Heart left ventricle (tissue), 13 donors: ENCODE data around the gene KRT31.

Source experiments
- CTCF ChIP-seq, 12 donors: fragments of 200-600 bp; sonication (generic) in 4 of 12; IDR thresholded peaks; one replicate each; pipeline versions ENCODE4 v1.5.0 to v1.8.0; 2018 to 2022; ENCODE audit warnings: antibody characterized with exemption in 12 of 12, mild to moderate bottlenecking in 5 of 12
- POLR2A ChIP-seq, 2 donors: fragments of 450-650 bp; IDR thresholded peaks; one replicate each; pipeline ENCODE4 v1.6.1; 2017; ENCODE audit warnings: antibody characterized with exemption in 2 of 2, mild to moderate bottlenecking in 2 of 2, moderate library complexity in 2 of 2
- donor health status: ischemic (EF 13 %, LVEDD 7.1; RV severe dilation, severe dysfunction).
- donor health status: DM: no; HTN: yes; CAD: no.
- donor health status: DM: no; HTN: no; CAD: no.
- donor health status: ischemic (EF 25% LVEDD 6.9; RV normal size, moderate dysfunction).
- donor health status: ischemic (EF 25% LVEDD 5.7; RV mildly dilated, moderate dysfunction).
- donor health status: ischemic (EF 35%, LVEDD 5.7; RV mildly dilated, moderate dysfunction).
- donor health status: nonischemic (EF 11% LVEDD 7.7; RV severe dilation, severe dysfunction).
- donor health status: DM: yes; HTN: yes; CAD: no.
- donor health status: PGD.
- donor health status: ischemic (EF 29% LVEDD 5.4; RV normal size, mild dysfunction).
- donor health status: nonischemic (EF 23%, LVEDD 6.1; RV moderate dilation, normal function).

GRCh38 chr17:41366070-41366469 is 31.3 kb downstream of the KRT31 start:
- TF ChIP-seq CTCF (IDR thresholded peaks at IDR 0.05), result no peak
- no peak for TF ChIP-seq POLR2A (IDR thresholded peaks at IDR 0.05)
